Measurements from ENCODE around the gene HPSE. TPM values are rescaled to one million over a fixed set of nuclear protein-coding genes. Genes with fewer than 3 reads are reported as not detected.

The HPSE gene
- total RNA-seq, 1 experiment from 2014 or later, result 3.9 TPM

GRCh38 chr4:83335701-83336100 is 1.1 kb upstream of the HPSE start:
- Histone ChIP-seq H3K4me1 (no peaks in the 10 kb centered on the region), H3K27me3 (replicated peaks; ENCODE audit: control insufficient read depth, insufficient read depth, low read length) (no peaks in the 10 kb centered on the region; the same call in 1 of the 2 replicates), H3K9me3 (no peaks in the 10 kb centered on the region), H3K36me3 (ENCODE audit: control insufficient read depth, insufficient read depth, low read length) (no peaks in the 10 kb centered on the region), H3K4me3 (ENCODE audit: low read depth, low read length) (no peak overlapping the region)
- Mint-ChIP-seq H3K4me1 (ENCODE audit: low read depth, unreplicated experiment) (no peaks in the 10 kb centered on the region), H3K27me3 (ENCODE audit: insufficient read depth, unreplicated experiment) (no peaks in the 10 kb centered on the region), H3K9me3 (ENCODE audit: unreplicated experiment) (no peaks in the 10 kb centered on the region), H3K36me3 (ENCODE audit: insufficient read depth, unreplicated experiment) (no peaks in the 10 kb centered on the region), H3K27ac (ENCODE audit: unreplicated experiment) (no peak overlapping the region), H3K4me3 (ENCODE audit: unreplicated experiment) (peak overlapping the region; percentile 81)
- TF ChIP-seq CTCF (IDR thresholded peaks at IDR 0.05; ENCODE audit: insufficient read depth in 1 of 2, low read depth in 1 of 2, low read length in 1 of 2, severe bottlenecking in 1 of 2, unreplicated experiment in 1 of 2), result no peak
- no peak for DNase-seq
- ChIA-PET POLR2A (no interaction called here), CTCF (interaction anchor here (0.6 to 1.5 kb wide), 3 partner anchors 20 to 210 kb away, joined by 3 to 4 read pairs (median 3); no protein-coding TSS in a partner anchor)
- intact Hi-C loops (cut with micrococcal nuclease; ENCODE audit: unreplicated experiment), result no loop called here
- no TSS peak for BruUV-seq (replicated peaks)

GRCh38 chr4:83331956-83332355 is 2.7 kb downstream of the HPSE start:
- TF ChIP-seq CTCF (IDR thresholded peaks at IDR 0.05; ENCODE audit: insufficient read depth in 1 of 2, low read depth in 1 of 2, low read length in 1 of 2, severe bottlenecking in 1 of 2, unreplicated experiment in 1 of 2), result no peak
- Mint-ChIP-seq H3K4me1 (ENCODE audit: low read depth, unreplicated experiment) (no peaks in the 10 kb centered on the region), H3K27me3 (ENCODE audit: insufficient read depth, unreplicated experiment) (no peaks in the 10 kb centered on the region), H3K27ac (ENCODE audit: unreplicated experiment) (no peak overlapping the region), H3K9me3 (ENCODE audit: unreplicated experiment) (no peaks in the 10 kb centered on the region), H3K4me3 (ENCODE audit: unreplicated experiment) (no peak overlapping the region), H3K36me3 (ENCODE audit: insufficient read depth, unreplicated experiment) (no peaks in the 10 kb centered on the region)
- no peaks in the 10 kb centered on the region for H3K9me3 ChIP-seq
- no peaks in the 10 kb centered on the region; the same call in 1 of the 2 replicates for H3K27me3 ChIP-seq (replicated peaks; ENCODE audit: control insufficient read depth, insufficient read depth, low read length)
- H3K4me1 ChIP-seq, result no peaks in the 10 kb centered on the region
- DNase-seq, result no peak
- intact Hi-C loops (cut with micrococcal nuclease; ENCODE audit: unreplicated experiment), result no loop called here
- POLR2A ChIA-PET, result no interaction called here
- CTCF ChIA-PET, result no interaction called here
- H3K36me3 ChIP-seq (ENCODE audit: control insufficient read depth, insufficient read depth, low read length), result no peaks in the 10 kb centered on the region
- no peak overlapping the region for H3K4me3 ChIP-seq (ENCODE audit: low read depth, low read length)
- no TSS peak for BruUV-seq (replicated peaks)

GRCh38 chr4:83329521-83330110 is 5.0 kb downstream of the HPSE start:
- intact Hi-C loops (cut with micrococcal nuclease; ENCODE audit: unreplicated experiment), result loop anchor here (2.0 kb wide), 1 partner anchor 45 kb away; the partner anchor contains the start of gene COQ2
- DNase-seq, result no peak
- Mint-ChIP-seq H3K9me3 (ENCODE audit: unreplicated experiment) (no peaks in the 10 kb centered on the region), H3K27ac (ENCODE audit: unreplicated experiment) (no peak overlapping the region), H3K27me3 (ENCODE audit: insufficient read depth, unreplicated experiment) (no peaks in the 10 kb centered on the region), H3K4me1 (ENCODE audit: low read depth, unreplicated experiment) (no peaks in the 10 kb centered on the region), H3K36me3 (ENCODE audit: insufficient read depth, unreplicated experiment) (no peaks in the 10 kb centered on the region), H3K4me3 (ENCODE audit: unreplicated experiment) (no peak overlapping the region)
- no peaks in the 10 kb centered on the region for H3K9me3 ChIP-seq
- POLR2A ChIA-PET, result no interaction called here
- H3K36me3 ChIP-seq (ENCODE audit: control insufficient read depth, insufficient read depth, low read length), result no peaks in the 10 kb centered on the region
- H3K27me3 ChIP-seq (replicated peaks; ENCODE audit: control insufficient read depth, insufficient read depth, low read length), result no peaks in the 10 kb centered on the region; the same call in 1 of the 2 replicates
- H3K4me1 ChIP-seq, result no peaks in the 10 kb centered on the region
- BruUV-seq (replicated peaks), result no TSS peak
- CTCF ChIA-PET, result no interaction called here
- H3K4me3 ChIP-seq (ENCODE audit: low read depth, low read length), result no peak overlapping the region
- no peak for TF ChIP-seq CTCF (IDR thresholded peaks at IDR 0.05; ENCODE audit: insufficient read depth in 1 of 2, low read depth in 1 of 2, low read length in 1 of 2, severe bottlenecking in 1 of 2, unreplicated experiment in 1 of 2)

Measured in Caco-2 (cell line).